GM19023 (cell line): ENCODE data around the gene ARHGAP42.
"Not testable (repeated sequence)": the region's sequence is repeated elsewhere in the genome, so short reads cannot be mapped to it uniquely, and the experiment has no call there.

Experiments
- ATAC-seq: cut with Tn5 transposase; IDR thresholded peaks from one replicate; pipeline ENCODE4 v1.9.1; 2021; ENCODE audit warnings: mild to moderate bottlenecking, moderate library complexity; ENCODE audit not compliant: unreplicated experiment

The ARHGAP42 gene

DNA sequence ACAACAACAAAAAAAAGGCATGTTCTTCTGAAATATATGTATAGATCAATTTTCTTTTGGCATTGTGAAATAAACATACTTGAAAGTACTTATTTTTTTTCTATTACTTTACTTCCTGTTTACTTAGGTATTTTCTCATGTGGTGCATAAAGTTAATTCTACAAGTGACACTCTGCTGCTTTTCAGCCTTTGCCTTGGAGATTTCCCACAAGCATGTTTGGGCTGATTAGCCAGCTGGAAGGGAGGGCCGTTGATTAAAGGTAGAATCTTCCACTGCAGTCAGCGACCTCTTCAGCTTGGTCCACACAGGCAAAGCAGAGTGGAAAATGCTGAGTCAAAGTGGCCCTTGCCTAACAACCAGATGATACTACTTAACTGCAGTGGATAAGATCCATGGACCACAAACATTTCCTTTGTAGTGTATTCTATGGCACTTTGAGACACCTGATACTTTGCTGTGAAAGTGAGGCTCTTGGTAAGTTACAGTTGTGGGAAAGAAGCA, 176.0 kb downstream of the ARHGAP42 start:
- ATAC-seq, result peak; percentile 81

DNA sequence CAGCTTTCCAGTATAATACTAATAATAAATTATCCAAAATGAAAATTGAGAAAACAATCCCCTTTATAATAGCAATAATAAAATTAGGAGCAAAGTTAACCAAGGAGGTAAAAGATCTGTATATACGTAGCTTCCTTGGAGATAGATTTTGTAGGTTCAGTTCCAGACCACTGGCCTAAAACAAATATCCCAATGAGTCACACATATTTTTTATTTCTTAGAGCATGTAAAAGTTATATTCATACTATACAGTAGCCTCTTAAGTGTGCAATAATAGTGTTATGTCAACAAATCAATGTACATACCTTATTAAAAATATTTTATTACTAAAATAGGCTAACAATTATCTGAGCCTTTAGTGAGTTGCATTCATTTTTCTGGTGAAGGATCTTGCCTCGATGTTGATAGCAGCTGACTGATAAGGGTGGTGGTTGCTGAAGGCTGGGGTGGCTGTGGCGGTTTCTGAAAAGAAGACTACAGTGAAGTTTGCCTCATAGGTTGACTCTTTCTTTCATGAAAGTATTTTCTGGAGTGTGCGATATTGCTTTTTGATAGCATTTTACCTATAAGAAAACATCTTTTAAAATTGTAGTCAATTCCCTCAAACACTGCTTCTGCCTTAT, 178.5 kb downstream of the ARHGAP42 start:
- ATAC-seq, result no peak

DNA sequence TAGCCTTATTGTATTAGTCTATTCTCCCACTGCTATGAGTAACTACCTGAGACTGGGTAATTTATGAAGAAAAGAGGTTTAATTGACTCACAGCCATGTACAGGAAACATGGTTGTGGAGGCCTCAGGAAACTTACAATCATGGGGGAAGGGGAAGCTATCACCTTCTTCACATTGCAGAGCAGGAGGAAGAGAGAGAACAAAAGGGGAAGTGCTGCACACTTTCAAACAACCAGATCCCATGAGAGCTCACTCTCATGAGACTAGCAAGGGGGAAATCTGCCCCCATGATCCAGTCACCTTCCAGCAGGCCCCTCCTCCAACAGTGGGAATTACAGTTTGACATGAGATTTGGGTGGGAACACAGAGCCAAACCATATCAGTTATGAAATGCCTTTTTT, 179.4 kb downstream of the ARHGAP42 start:
- ATAC-seq, result no peak

DNA sequence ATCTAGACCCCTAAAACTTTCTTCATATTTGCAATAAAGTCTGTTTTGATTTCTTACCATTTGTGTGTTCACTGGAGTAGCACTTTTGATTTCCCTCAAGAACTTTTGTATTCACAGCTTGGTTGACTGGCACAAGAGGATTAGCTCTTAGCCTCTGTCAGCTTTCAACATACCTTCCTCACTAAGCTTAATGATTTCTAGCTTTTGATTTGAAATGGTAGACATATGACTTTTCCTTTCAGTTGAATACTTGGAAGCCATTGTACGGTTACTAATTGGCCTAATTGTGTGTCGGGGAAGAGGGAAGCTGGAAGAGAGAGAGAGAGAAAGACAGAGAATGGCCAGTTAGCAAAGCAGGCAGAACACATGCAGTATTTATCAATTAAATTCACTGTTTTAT, 180.5 kb downstream of the ARHGAP42 start:
- no peak for ATAC-seq

DNA sequence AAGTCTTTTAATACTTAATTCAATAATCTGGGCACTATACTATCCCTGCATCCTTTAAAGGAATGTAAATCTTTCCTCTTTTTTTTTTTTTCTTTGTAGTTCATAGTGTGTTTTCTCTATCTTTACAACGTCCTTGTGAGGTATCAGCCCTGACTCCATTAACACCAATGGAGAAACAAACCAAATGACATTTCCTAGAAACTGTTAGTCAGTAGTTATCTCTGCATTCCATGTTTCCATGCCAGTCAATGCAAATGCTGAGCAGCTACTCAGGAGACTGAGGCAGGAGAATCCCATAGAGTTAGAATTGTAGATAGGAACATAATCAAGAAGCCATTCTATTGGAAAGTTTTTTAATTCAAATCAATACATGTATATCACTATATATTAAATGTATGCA, 182.2 kb downstream of the ARHGAP42 start:
- ATAC-seq, result no peak

DNA sequence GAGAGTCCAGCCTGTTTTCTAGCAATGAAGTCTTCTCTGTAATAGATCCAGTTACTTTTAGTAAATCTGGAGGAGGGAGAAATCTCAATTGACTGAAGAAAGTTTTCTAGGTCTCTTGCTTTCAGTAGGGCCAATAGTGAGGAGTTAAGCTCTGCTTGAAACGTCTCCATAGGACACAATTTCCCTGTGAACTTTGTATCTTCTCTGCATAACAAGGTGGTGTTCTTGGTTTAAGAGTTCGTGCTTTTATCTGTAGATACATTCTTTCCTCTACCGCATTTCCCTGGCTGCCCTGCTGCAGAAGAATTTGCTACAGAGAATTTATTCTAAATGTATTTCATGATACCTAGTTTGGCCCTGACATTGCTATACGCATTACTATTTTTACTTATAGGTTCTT, 183.1 kb downstream of the ARHGAP42 start:
- no peak for ATAC-seq

DNA sequence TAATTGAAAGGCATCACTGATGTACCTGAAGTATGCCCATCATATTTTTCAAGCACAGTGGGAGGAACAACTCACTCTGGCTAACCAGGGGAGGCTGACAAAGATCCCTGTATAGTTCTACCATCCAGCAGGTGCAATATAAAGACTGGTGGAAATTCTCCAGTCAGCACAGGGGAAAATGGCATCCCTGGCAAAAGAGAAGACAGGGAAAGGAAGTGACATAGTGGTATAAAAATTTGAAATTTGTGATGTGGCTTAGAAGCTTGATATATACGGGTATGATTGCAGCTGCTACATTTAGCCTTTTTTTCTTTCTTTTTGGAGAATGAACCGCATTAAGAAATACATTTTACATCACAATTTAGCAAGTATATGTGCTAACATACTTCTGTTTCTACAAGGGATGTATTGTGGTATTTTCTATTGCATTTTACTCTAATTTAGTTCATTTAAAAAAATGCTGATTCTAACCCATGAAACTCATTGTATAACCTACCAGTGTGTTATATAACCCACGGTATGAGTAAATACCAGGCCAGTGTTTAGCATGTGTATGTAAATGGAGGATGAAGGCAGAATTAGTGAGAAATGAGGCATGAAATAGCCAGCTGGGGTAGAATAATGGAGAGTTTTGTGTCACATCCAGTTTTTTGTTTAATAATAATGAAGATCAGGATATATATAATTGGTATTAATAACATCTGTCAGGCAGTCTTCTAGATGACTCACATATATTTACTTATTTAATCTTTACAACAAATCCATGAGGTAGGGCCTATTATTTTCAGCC, 186.1 kb downstream of the ARHGAP42 start:
- no peak for ATAC-seq

DNA sequence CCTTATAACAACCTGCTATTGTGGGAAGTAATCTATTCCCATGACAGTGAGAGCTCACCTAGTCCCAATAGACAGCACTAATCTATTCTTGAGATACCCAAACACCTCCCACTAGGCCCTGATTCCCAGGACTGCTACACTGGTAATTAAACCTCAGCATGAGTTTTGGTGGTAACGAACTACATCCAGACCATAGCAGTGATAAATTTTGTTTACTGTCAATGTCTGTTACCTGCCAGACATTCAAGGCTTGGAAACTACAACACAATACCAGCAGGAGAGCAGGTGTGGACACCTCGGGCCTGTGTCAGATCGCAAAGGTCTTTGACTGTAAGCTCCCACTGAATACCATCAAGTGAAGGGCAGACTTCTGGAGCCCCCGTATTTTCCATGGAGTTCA, 187.1 kb downstream of the ARHGAP42 start:
- no peak for ATAC-seq

DNA sequence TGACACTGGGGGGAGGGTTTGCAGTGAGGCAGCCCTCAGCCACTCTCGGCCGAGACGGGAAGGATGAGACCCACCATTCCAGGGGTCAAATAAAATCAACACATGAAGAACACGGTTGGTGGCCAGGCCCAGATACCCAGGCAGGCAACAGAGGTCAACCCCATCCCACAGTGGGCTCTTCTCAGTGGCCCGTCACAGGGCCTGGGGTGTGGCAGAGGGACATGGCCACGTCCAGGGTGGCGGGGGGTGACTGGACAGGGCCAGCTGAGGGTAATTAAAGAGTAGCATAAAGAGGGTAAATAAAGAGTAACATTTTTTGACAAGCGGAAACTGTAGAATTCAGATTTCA, 188.4 kb downstream of the ARHGAP42 start:
- no peak for ATAC-seq

DNA sequence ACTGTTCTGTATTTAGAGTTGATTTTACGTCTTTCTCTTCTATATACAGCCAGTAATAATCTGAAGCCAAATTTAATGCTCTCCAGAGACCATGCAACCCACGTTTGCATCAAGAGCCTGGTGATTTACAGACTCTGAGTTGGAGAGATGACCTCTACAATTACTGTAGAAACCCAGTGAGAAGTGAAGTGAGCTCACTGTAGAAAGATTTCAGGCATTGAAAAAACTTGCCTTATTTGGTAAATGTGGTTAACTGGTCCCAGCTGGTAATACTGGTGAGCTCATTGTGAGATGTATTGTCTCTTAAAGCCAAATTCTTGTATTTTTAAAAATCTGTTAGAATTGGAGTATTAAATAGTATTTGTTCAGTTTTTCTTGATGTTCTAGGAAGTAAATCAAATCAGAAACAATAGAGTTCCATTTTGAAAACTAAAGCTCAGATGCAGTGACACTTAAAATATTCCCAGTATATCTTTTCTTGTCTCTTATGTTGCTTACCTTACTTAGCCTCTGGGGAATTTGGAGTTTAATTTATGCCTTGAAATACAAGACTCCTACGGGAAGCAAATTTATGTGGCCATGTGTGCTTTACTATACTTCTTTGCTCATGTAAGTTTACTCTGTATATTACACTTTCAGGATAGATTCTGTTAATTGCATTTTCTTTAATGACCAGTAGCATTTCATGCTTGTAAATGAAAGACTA, 189.9 kb downstream of the ARHGAP42 start:
- peak; percentile 82 for ATAC-seq

DNA sequence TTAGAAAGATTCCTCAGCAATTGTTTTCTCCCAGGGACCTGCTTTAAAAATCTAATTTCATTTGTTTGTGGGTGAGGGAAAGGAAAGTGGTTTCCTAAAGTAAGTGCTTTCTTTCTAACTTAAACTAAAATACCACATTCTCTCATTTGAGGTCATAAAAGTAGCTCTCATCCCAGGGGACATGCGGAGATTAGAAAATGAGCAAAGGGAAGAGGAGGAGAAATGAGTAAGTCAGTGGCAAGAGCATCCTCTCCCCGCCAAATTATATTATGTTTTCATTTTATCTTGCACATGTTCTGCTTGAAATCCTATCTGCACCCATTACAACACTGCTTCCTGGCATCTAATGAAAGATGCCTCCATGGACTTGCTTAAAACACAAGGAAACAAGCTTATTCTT, 191.4 kb downstream of the ARHGAP42 start:
- ATAC-seq, result no peak

DNA sequence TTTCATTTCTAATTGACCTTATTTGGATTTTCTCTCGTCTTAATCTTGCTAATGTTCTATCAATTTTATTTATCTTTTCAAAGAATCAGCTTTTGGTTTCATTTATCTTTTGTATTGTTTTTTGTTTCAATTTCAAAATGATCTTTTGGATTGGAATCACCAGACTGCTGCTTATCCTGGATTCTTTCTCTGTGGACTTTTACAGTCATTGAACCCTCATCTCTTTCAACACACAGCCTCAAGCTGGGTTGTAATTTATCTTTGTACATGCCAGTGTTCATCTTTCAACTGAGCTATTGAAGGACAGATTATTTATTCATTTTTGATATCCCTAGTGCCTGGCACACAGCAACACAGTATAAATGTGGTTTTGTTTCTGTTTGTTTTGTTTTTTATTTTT, 195.9 kb downstream of the ARHGAP42 start:
- ATAC-seq, result no peak

DNA sequence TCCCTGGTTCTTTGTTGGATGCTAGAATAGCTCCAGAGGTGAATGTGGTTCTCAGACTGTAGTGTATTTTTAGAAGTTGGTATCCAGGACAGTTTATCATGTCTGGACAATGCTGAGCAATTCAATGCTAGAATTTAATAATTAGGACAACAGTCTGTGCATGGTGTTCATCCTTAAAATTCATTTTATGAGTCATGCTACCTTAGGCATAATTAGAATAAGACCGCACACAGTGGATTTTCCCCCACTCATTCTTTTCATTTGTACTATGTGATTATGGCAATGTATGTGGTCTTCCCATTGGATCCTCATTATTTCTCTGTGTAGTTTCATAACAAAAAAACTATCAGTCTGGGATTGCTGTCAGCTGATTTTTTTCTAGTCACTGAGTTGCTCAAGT, 196.7 kb downstream of the ARHGAP42 start:
- ATAC-seq, result no peak

DNA sequence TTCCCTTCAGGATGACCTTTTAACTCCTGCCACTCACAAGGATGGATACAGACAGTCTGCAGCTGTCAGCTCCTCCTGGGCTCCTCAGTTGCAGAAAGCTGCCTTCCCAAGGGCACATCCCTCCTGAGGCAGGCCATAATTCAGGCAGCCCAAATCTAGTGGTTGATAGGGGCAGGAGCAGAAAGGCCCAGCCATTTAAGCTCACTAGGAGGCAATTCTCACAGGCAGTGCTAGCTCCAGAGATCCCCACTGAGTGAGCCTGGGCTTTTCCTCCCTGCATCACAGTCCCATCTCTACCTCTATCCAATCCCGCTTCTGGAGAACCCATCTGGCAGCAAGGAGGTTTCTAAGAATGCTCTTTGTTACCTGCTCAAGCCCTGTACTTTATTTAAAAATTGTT, 200.6 kb downstream of the ARHGAP42 start:
- ATAC-seq, result no peak

DNA sequence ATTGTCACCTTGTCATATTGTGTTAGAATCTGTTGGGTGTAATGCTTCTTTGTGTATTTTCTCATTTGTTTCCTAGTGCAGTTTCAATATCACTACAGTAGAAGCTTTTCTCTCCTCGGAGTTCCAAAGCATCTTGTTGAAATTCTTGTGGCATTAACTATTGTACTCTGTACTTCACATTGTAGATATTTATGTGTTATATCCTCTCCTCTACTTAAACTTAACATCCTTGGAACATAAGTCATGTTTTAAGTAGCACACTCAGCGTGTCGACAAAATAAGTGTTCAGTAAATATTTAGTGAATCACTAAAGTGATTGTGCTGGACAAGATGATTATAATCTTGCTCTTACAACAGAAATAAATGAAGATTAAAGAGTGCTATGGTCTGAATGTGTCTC, 201.7 kb downstream of the ARHGAP42 start:
- no peak for ATAC-seq

DNA sequence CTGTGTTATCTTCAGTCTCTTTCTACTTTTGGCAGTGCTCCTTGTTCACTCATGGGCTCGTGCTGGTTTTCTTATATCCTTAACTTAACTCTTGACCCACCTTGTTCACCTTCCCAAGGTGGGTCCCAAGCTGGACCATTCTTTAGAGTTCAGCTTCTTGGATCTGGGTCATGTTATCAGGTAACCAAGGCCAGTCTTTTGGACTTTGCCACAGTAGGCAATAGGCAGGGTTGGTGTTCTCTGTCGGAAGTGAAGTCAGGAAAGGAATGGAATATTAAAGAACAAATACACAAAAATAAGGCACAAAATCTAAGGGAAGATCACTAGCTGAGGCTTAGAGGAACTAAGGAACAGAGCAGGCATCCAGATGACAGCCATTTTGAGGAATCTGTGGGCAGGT, 202.7 kb downstream of the ARHGAP42 start:
- no peak for ATAC-seq

DNA sequence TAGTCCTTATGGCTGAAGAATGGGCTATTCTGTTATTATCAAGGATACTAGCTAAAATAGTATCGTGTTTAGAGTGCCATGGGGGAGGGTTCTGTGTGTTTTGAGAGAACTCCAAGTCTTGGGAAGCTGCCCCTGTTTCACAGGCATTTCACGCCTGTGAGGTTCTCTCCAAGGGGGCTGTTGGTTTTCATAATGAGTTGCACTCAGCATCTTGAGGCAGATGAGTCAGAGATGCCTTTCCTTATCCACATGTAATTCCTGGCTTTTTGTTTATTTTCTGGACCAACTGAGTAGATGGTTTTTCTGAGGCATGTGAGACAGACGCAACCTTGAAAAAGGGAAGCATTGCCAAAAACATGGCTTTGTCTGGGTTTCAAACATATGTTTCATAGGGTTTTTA, 203.7 kb downstream of the ARHGAP42 start:
- ATAC-seq, result no peak

DNA sequence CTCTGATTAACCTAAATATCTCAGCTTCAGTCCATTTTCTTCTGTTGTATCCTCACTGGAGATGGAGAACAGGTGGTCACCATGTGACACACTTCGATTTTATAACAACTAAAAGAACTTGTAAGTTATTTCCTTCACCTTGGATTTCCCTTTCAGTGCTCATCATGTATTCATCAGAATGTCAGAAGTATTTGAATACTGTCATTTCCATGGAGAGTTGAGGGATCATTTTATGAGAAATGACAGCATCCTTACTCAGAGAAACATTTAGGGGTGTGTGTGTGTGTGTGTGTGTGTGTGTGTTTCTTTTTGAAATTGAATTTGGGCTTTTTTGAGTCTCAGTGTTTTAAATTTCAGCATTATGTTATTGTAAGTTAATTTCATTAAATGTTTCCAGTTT, 205.8 kb downstream of the ARHGAP42 start:
- no peak for ATAC-seq

DNA sequence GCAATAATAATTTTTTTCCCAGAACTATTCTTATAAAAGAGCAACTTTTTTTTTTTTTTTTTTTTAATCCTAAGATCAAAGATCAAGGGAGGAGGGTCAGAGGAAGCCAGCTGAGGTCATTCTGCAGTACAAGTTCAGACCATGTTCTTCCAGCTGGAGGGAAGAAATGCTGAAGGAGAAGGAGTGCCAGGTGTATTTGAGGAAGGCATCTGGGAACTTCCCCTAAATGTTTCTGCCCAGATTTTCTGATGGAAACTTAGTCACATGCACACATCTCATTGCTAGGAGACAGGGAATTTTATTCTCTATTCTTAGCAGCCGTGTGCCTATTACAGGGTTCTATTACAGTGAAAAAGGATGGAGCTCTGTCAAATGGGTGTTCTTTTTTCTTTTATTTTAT, 208.4 kb downstream of the ARHGAP42 start:
- ATAC-seq, result no peak

DNA sequence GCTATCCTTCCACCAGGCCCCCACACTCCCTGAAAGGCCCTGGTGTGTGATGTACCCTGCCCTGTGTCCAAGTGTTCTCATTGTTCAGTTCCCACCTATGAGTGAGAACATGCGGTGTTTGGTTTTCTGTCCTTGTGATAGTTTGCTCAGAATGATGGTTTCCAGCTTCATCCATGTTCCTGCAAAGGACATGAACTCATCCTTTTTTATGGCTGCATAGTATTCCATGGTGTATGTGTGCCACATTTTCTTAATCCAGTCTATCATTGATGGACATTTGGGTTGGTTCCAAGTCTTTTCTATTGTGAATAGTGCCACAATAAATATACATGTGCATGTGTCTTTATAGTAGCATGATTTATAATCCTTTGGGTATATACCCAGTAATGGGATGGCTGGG, 208.9 kb downstream of the ARHGAP42 start:
- ATAC-seq, result not testable (repeated sequence)

DNA sequence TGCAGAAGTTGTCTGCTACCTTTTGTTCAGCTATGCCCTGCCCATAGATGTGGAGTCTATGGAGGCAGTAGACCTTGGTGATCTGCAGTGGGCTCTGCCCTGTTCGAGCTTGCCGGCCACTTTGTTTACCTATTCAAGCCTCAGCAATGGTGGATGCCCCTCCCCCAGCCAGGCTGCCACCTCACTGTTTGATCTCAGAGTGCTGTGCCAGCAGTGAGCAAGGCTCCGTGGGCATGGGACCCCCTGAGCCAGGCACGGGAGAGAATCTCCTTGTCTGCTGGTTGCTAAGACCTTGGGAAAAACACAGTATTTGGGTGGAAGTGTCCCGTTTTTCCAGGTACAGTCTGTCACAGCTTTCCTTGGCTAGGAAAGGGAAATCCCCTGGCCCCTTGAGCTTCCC, 214.4 kb downstream of the ARHGAP42 start:
- ATAC-seq, result not testable (repeated sequence)
